Measurements from ENCODE around the gene SLAIN2.

DNA sequence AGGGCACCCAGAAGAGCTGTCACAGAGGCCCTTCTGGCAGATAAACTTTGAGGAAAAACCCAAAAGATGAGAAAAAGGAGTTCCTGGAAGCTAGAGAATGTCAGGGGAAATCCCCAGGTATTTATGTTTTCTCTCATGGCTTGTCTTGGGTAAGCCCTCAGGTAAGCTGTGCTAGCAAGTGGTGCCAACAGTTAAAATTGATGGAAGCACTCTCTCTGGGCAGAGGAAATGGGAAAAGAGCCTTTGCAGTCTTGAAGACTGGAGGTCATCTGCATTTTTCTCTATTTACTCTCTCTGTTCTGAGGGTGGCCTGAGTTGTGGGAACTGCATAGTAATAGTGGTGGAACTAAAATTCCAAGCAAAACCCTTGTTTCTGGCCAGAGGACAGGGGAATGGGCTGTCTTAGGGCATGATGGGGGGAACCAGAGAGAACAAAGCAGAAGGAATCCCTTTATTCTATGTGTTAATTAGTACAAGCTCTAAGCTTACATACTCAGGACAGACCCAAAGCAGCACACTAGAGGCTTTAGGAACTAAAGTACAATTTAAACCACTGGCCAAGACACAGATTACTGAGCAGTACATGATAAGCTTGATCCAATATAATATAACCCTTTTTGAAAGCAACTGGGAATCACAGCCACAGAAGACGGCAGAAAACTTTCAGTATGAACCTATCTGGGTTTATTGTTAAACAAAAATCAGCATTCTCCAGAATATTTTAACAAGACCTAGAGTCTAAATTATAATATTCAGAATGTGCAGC lies 88.6 kb downstream of the SLAIN2 start:
- TF ChIP-seq YY1 (IDR thresholded peaks at IDR 0.05; ENCODE audit: insufficient read depth, insufficient read length) (no peak), ZNF274 (IDR thresholded peaks at IDR 0.05; ENCODE audit: low read depth, low read length) (no peak)

Measured in NT2/D1 (cell line).